Activated T-cell treated with anti-CD3 and anti-CD28 coated beads, Interleukin-2, amount 50 U/mL, for 72 hours (primary cell): ENCODE measurements around the gene PBOV1. TPM values are rescaled to one million over a fixed set of nuclear protein-coding genes. Genes with fewer than 3 reads are reported as not detected.

ENCODE experiments used
- ATAC-seq, 2 donors: fragments of 150-1000 bp; cut with Tn5 transposase; replicated peaks in 1 of 2; 2 replicates each; pipeline ENCODE4 v1.10.0; 2021; ENCODE audit warnings: moderate library complexity in 2 of 2, mild to moderate bottlenecking in 1 of 2
- DNase-seq, 2 donors: peaks; one replicate each; pipeline ENCODE4 v3.0.0; 2021 to 2022; ENCODE audit warnings: mixed read lengths in 1 of 2
- H3K27ac Mint-ChIP-seq: one replicate; pipeline ENCODE4 v1.8.0; 2022; ENCODE audit warnings: mild to moderate bottlenecking, moderate library complexity, mixed read lengths
- H3K27me3 Mint-ChIP-seq: one replicate; pipeline ENCODE4 v1.8.0; 2022; ENCODE audit warnings: low read depth, mixed read lengths
- H3K36me3 Mint-ChIP-seq, 2 donors: one replicate each; pipeline ENCODE4 v1.8.0; 2022; ENCODE audit warnings: mixed read lengths in 2 of 2, mild to moderate bottlenecking in 1 of 2; ENCODE audit not compliant: insufficient read depth in 2 of 2
- H3K4me1 Mint-ChIP-seq: one replicate; pipeline ENCODE4 v1.8.0; 2022; ENCODE audit warnings: low read depth, mixed read lengths
- H3K4me3 Mint-ChIP-seq, 2 donors: one replicate each; pipeline ENCODE4 v1.8.0; 2022; ENCODE audit warnings: mild to moderate bottlenecking in 2 of 2, mixed read lengths in 2 of 2, moderate library complexity in 2 of 2
- H3K9me3 Mint-ChIP-seq, 2 donors: one replicate each; pipeline ENCODE4 v1.8.0; 2022; ENCODE audit warnings: mixed read lengths in 2 of 2
- total RNA-seq, 2 donors: library from RNA; stranded (reverse); gene quantifications; one replicate each; pipeline ENCODE4 v1.2.3, GENCODE V29; 2022

The PBOV1 gene
- total RNA-seq, 2 donors from 2014 or later, result not detected

DNA sequence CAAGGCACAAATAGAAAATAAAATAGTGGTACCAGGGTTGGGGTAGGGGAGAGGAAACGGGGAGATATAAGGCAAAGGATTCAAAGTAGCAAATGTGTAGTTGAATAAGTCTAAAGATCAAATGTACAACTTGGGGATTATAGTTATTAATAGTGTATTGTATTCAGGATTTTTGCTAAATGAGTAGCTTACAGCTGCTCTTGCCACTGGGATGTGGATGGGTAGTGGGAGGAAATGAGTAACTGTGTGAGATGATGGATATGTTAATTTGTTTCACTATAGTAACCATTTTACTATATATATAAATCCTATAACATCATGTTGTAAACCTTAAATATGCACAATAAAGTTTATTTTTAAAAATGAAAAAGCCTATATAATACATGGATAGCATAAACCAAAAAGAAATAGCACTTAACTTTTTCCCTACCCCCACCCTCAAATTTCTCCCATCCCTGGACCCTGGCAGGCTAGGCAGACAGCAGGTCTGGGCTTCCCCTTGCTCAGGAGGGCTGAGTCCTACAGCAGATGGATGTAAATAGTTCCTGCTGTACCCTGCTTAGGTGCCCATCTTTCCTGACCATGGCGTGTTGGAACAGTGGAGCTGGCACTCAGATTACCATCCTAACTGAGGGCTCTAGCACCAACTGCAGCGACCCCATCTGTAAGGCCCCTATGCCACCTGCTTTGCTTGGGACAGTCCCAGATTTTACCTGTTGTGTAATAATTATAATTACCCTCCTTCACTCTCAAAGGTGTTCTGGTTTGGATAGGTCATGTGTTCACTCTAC is 28.6 kb upstream of the PBOV1 start:
- Mint-ChIP-seq H3K27ac (no peak overlapping the region), H3K9me3 (no peaks in the 10 kb centered on the region)

DNA sequence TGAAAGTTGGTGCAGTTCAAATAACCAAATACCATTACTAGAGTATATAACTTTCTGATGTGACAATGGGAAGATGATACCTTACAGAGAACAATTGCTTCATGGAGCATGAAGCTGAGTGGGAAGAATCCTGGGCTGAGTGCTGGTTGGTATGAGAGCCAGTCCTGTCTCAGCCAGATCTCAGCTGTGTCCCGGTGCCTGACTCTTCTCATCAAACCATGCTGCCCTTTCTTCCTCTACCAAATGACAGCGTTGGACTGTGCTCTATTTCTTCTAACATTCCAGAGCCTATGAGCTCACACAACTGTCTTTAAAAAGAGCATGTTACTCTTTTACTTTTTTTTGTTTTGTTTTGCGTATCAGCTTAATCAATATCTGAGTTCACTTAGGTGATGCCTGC is 27.5 kb upstream of the PBOV1 start:
- Mint-ChIP-seq H3K36me3 (no peaks in the 10 kb centered on the region), H3K27ac (no peak overlapping the region), H3K9me3 (no peaks in the 10 kb centered on the region), H3K4me1 (no peaks in the 10 kb centered on the region), H3K27me3 (peaks cover 35% of the 10 kb centered on the region), H3K4me3 (no peak overlapping the region)
- DNase-seq (no peak), ATAC-seq (no peak)

More for the DNA sequence above, 28.6 kb upstream of the PBOV1 start:
- H3K27me3 Mint-ChIP-seq, result peaks cover 33% of the 10 kb centered on the region
- H3K36me3 Mint-ChIP-seq, result no peaks in the 10 kb centered on the region
- no peak for ATAC-seq
- DNase-seq, result no peak
- no peaks in the 10 kb centered on the region for H3K4me1 Mint-ChIP-seq
- H3K4me3 Mint-ChIP-seq, result no peak overlapping the region

DNA sequence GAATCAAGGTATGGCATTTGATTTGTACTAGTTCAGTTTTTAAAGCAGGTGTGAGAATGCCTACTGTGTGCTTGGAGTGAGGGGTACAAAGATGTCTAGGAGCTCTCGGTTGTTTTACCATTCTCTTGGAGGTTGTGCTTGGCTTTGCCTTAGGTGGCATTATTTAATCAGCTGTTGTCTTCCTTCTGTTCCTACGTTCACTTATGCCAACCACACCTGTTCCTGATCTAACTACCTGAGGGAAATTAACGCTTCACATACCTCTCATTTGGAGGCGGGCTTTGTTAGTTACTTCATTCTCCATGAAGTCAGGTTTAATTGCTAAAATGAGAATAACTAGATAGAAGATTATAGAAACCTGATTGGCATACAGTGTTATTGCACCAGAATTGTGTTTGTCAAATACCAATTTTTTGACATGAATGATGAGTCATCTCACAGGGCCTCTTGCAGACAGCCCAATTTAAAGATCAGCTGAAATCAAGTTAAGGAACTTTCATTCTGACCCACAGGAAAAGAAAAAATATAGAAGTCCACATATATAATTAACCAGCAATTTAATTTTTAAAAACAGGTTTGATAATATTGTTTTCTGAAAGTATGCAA is 24.8 kb upstream of the PBOV1 start:
- Mint-ChIP-seq H3K4me1 (no peaks in the 10 kb centered on the region), H3K36me3 (no peaks in the 10 kb centered on the region), H3K27me3 (peaks cover 35% of the 10 kb centered on the region), H3K4me3 (no peak overlapping the region), H3K9me3 (no peaks in the 10 kb centered on the region), H3K27ac (no peak overlapping the region)
- ATAC-seq (no peak), DNase-seq (no peak)

DNA sequence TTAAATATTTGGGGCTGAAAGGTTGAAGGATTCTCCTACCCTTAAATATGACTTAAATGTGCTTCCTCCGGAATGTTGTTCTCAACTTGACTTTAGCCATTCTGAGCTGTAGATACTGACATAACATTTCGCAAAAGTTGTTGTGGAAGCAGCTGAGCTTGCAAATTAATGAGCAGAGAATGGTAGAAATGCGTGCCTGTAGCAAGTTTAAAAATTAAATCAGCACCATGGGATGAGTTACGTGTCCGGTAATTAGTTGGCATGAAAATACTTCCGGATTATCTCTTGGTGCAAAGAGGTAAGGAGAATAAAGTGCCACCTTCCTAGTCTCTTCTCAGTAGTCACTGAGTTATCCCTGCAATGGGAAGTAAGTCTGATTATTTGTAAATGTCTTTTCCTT is 23.6 kb upstream of the PBOV1 start:
- no peak for DNase-seq
- H3K4me1 Mint-ChIP-seq, result no peaks in the 10 kb centered on the region
- no peak for ATAC-seq
- no peak overlapping the region for H3K4me3 Mint-ChIP-seq
- H3K27me3 Mint-ChIP-seq, result peaks cover 35% of the 10 kb centered on the region
- H3K36me3 Mint-ChIP-seq, result no peaks in the 10 kb centered on the region
- no peaks in the 10 kb centered on the region for H3K9me3 Mint-ChIP-seq
- no peak overlapping the region for H3K27ac Mint-ChIP-seq

DNA sequence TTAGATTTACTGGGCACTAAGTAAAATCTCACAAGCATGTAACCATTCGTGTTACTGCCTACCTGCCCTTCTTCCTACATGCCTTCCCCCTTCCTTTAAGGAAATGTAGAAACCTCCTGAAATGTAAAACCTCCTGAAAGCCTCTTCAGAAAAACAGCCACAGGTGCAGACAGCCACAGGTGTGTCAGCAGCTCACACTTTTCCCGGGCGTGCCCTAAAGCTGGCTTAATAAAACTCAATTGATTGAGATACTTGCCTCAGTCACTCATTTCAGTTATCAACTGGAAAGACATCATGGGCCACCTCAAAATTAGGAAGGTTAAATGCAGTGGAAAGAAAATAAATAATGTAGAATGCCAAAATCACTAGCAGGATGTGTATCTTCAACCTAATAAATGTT is 23.1 kb upstream of the PBOV1 start:
- Mint-ChIP-seq H3K9me3 (no peaks in the 10 kb centered on the region), H3K27me3 (peaks cover 35% of the 10 kb centered on the region), H3K4me1 (no peaks in the 10 kb centered on the region), H3K4me3 (no peak overlapping the region), H3K27ac (no peak overlapping the region), H3K36me3 (no peaks in the 10 kb centered on the region)
- no peak for DNase-seq
- no peak for ATAC-seq

DNA sequence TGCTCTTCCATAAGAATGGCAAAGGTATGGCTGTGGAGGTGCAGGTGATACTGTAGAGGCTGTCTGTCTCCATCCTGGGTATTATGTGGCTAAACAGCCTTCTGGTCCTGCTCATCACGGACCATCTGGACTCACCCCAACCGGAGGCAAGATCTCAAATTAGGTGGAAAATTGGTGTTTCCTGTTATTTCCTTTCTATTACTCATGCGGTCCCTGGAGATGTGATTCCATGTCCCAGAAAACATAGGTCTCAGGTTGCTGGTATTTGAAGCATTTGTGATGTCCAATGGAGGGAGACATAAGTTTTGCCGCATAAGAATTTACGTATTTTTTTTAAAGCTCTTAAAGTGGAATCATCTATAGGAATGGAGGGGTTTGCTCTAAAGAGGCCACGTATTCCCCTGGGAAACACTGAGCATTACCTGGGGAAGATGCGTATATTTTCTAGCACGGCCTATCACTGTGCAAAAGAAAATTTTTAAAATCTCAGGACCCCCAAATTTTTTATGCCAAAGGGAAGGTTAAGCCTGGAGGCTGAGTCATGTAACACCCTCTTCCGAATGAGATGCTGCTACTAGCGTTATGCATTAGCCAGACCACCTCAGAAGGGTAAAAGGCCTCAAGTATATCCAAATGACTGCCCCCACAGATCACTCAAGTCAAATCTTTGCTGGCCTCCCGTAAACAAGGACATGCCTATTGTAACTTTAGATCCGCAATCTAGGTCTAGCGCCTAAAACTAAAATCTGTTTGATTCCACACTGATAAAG is 22.4 kb upstream of the PBOV1 start:
- H3K36me3 Mint-ChIP-seq, result no peaks in the 10 kb centered on the region
- no peak overlapping the region for H3K27ac Mint-ChIP-seq
- no peaks in the 10 kb centered on the region for H3K4me1 Mint-ChIP-seq
- ATAC-seq, result no peak
- H3K9me3 Mint-ChIP-seq, result no peaks in the 10 kb centered on the region
- no peak for DNase-seq
- H3K4me3 Mint-ChIP-seq, result no peak overlapping the region
- H3K27me3 Mint-ChIP-seq, result peaks cover 35% of the 10 kb centered on the region

DNA sequence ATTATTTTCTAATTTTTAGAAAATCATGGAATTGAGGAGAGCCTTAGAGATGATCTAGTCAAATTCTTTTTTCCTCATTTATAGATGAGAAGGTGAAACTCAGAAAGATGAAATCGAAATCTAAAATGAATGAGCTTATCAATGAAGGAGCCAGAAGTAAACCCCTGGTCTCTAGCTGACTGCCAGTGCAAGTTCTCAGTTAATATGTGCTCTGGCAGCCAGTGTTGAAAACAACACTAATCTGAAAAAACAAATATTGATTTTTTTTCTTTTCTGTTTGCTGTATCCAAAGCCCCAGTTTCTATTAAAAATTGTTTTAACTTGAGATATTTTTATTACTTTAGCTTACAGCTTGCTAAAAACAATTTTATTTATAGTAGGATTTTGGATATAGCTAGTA is 21.5 kb upstream of the PBOV1 start:
- no peak overlapping the region for H3K27ac Mint-ChIP-seq
- DNase-seq (no peak), ATAC-seq (no peak)
- no peaks in the 10 kb centered on the region for H3K9me3 Mint-ChIP-seq
- H3K36me3 Mint-ChIP-seq, result no peaks in the 10 kb centered on the region
- peaks cover 35% of the 10 kb centered on the region for H3K27me3 Mint-ChIP-seq
- H3K4me3 Mint-ChIP-seq, result no peak overlapping the region
- H3K4me1 Mint-ChIP-seq, result no peaks in the 10 kb centered on the region

DNA sequence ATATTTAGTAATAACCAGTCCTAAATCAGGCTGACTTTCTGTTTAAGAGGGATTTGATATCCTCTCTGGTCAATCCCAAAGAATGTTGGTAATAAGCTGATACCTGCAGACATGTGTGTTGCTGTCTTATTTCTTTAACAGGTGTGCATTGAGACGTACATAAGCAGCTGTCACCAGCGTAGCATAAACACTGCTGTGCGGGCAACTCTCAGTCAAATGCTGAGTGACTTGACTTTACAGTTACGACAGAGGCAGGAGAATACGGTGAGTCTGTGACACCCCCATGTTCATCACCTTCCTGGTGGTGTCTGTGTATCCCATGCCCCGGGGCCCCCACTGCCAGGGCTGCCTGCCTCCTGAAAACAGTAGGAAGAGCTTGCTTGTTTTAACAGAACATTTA is 20.1 kb upstream of the PBOV1 start:
- H3K36me3 Mint-ChIP-seq, result no peaks in the 10 kb centered on the region
- ATAC-seq (no peak), DNase-seq (no peak)
- H3K27ac Mint-ChIP-seq, result no peak overlapping the region
- no peaks in the 10 kb centered on the region for H3K9me3 Mint-ChIP-seq
- peaks cover 22% of the 10 kb centered on the region for H3K27me3 Mint-ChIP-seq
- H3K4me1 Mint-ChIP-seq, result no peaks in the 10 kb centered on the region
- H3K4me3 Mint-ChIP-seq, result no peak overlapping the region

DNA sequence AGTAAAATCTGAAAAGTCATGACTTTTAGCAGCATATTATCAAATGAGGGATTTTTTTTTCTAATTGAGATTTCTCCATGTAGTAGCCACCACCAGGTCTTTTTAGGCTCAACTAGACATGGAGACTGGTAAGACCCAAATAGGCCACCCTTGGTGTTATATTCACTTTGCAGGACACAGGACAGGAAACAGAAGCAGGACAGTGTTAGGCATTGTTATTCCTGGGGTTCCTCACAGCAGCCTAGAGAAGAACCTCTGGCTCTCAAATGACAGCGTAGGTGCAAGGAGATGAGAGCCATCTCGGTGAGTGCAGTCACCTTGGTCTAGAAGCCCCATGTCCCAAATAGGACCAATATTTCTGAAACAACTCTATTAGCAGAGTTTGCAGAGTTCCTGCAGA is 19.2 kb upstream of the PBOV1 start:
- H3K27me3 Mint-ChIP-seq, result peaks cover 13% of the 10 kb centered on the region
- DNase-seq (no peak), ATAC-seq (no peak)
- H3K4me1 Mint-ChIP-seq, result no peaks in the 10 kb centered on the region
- no peak overlapping the region for H3K27ac Mint-ChIP-seq
- no peak overlapping the region for H3K4me3 Mint-ChIP-seq
- H3K9me3 Mint-ChIP-seq, result no peaks in the 10 kb centered on the region
- H3K36me3 Mint-ChIP-seq, result no peaks in the 10 kb centered on the region

DNA sequence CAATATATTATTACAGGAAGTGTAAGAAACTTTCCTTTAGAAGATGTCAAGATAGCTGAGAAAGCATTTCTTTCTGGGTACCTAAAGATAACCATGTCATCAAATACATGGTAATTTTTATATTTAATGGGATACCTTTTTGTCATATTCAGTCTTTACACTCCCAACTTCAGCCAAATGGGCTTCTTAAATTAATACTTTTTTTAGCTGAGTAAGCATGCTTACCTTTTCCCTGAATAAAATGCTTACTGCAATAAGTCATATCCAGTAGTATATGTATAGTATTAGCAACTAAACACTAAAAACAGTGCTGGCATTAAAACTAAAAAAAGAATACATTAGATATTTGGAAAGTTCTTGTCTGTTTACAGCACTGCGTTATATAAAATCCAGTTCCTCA is 17.4 kb upstream of the PBOV1 start:
- Mint-ChIP-seq H3K36me3 (no peaks in the 10 kb centered on the region), H3K27ac (no peak overlapping the region), H3K9me3 (no peaks in the 10 kb centered on the region), H3K4me3 (no peak overlapping the region), H3K27me3 (peaks cover 3% of the 10 kb centered on the region), H3K4me1 (no peaks in the 10 kb centered on the region)
- ATAC-seq (no peak), DNase-seq (no peak)

DNA sequence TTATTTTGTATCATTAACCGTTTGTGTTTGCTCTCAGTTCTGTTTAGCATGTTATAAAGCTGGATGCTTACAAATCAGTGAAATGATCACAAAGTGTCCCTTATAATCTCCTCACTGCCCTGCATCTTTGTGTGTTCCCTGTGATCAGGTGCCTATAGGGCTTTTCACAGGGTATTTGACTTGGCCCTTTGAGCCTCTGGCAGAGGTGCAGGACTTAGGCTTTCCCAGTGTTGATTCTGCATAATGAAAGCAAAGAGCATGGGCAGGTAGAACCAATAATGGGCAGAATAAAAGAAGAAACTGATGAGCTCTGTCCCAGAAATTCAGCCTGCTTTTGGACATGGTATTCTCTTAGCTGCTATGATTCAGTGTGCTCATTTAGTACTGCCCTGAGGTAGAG is 16.9 kb upstream of the PBOV1 start:
- ATAC-seq, result no peak

DNA sequence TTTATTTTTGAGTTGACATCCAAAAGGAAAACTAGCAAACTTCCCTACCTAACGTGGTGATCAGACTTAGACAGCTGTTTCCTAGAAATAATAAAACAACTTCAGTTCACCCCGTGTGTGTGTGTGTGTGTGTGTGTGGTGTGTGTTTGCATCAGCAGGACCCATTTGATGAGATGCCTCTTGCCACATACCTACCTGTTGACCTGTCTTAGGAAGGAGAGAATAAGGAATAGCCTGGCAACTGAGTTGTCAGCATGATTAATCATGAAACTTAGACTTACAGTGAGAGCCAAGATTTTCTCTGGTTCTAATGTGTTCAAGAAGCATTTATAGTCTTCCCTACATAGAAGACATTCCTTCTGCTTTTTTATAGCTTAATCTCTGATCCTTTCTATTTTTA is 16.1 kb upstream of the PBOV1 start:
- no peak overlapping the region for H3K27ac Mint-ChIP-seq
- ATAC-seq (no peak), DNase-seq (no peak)
- H3K9me3 Mint-ChIP-seq, result no peaks in the 10 kb centered on the region
- no peak overlapping the region for H3K4me3 Mint-ChIP-seq
- peaks cover 15% of the 10 kb centered on the region for H3K27me3 Mint-ChIP-seq
- H3K4me1 Mint-ChIP-seq, result no peaks in the 10 kb centered on the region
- H3K36me3 Mint-ChIP-seq, result no peaks in the 10 kb centered on the region

More for the DNA sequence above, 16.9 kb upstream of the PBOV1 start:
- Mint-ChIP-seq H3K27me3 (peaks cover 6% of the 10 kb centered on the region), H3K4me3 (no peak overlapping the region), H3K27ac (no peak overlapping the region), H3K9me3 (no peaks in the 10 kb centered on the region), H3K36me3 (no peaks in the 10 kb centered on the region), H3K4me1 (no peaks in the 10 kb centered on the region)
- no peak for DNase-seq

DNA sequence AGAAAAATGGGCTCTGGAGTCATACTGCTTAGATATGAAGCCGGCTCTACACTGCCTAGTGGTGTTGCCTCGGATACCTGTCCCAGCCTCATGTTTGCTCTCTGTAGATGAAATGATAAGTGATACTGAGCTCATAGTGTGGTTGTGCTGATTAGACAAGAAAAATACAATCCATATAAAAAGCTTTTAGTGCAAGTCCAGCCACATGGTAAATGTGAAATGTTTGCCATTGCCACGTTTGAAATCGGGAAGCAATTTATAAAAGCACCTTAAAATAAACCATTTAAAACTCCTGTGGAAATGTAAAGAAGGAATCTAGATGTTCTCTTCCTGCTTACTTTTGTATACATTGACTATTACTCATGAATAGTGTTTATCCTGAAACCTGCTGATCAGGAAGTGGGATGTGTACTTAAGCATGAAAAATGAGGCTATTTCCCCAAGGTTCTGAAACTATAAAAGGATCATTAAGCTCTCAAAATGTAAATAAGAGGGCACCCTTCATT is 13.1 kb upstream of the PBOV1 start:
- no peaks in the 10 kb centered on the region for H3K4me1 Mint-ChIP-seq
- ATAC-seq (no peak), DNase-seq (no peak)
- H3K4me3 Mint-ChIP-seq, result no peak overlapping the region
- peaks cover 36% of the 10 kb centered on the region for H3K27me3 Mint-ChIP-seq
- no peaks in the 10 kb centered on the region for H3K9me3 Mint-ChIP-seq
- H3K27ac Mint-ChIP-seq, result no peak overlapping the region
- H3K36me3 Mint-ChIP-seq, result no peaks in the 10 kb centered on the region
